ENCODE results near the gene FIG4. TPM values are rescaled to one million over a fixed set of nuclear protein-coding genes. Genes with fewer than 3 reads are reported as not detected.
A peak's percentile ranks its signal among the peaks of the same experiment; 100 is the strongest.
"Not testable (repeated sequence)": the region's sequence is repeated elsewhere in the genome, so short reads cannot be mapped to it uniquely, and the experiment has no call there.

FIG4 gene
- total and polyA plus RNA-seq, 2 donors (not counting 1 experiment from before 2014, with no cell fraction given), result 21.1 to 38.3 TPM

- no peaks in the 10 kb centered on the region for H3K27me3 ChIP-seq (ENCODE audit: control insufficient read depth, insufficient read depth, low read length)
- H3K9ac ChIP-seq (ENCODE audit: insufficient read depth, low read length), result no peak overlapping the region
- no peaks in the 10 kb centered on the region for H3K79me2 ChIP-seq (ENCODE audit: control insufficient read depth, insufficient read depth, low read length)
- TF ChIP-seq, protein P1, sequence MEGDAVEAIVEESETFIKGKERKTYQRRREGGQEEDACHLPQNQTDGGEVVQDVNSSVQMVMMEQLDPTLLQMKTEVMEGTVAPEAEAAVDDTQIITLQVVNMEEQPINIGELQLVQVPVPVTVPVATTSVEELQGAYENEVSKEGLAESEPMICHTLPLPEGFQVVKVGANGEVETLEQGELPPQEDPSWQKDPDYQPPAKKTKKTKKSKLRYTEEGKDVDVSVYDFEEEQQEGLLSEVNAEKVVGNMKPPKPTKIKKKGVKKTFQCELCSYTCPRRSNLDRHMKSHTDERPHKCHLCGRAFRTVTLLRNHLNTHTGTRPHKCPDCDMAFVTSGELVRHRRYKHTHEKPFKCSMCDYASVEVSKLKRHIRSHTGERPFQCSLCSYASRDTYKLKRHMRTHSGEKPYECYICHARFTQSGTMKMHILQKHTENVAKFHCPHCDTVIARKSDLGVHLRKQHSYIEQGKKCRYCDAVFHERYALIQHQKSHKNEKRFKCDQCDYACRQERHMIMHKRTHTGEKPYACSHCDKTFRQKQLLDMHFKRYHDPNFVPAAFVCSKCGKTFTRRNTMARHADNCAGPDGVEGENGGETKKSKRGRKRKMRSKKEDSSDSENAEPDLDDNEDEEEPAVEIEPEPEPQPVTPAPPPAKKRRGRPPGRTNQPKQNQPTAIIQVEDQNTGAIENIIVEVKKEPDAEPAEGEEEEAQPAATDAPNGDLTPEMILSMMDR (conservative IDR thresholded peaks at IDR 0.05 in 1 of 2, IDR thresholded peaks at IDR 0.05 in 1 of 2; ENCODE audit: low read depth in 1 of 2, low read length in 2 of 2), result peak; percentile 96 to 99
- TF ChIP-seq EZH2 (IDR thresholded peaks at IDR 0.05; ENCODE audit: low read length, missing control alignments), result no peak
- H4K20me1 ChIP-seq (ENCODE audit: control insufficient read depth, extremely low read depth, insufficient read depth, low read length), result no peaks in the 10 kb centered on the region
- no peaks in the 10 kb centered on the region for H3K4me1 ChIP-seq (ENCODE audit: control insufficient read depth, extremely low read depth, insufficient read depth, low read length)
- H3K27ac ChIP-seq (ENCODE audit: insufficient read depth, low read length), result no peak overlapping the region
- H3K4me2 ChIP-seq (ENCODE audit: extremely low read depth, insufficient read depth, low read length), result no peak overlapping the region
- peak; percentile 75 to 93 for DNase-seq (ENCODE audit: low read depth in 2 of 2)
- no peaks in the 10 kb centered on the region for H3K9me3 ChIP-seq (ENCODE audit: control insufficient read depth, insufficient read depth, low read depth, low read length)
- no peaks in the 10 kb centered on the region for H3K36me3 ChIP-seq (ENCODE audit: control insufficient read depth, insufficient read depth, low read length)
- no peak overlapping the region for H2AFZ ChIP-seq (ENCODE audit: low read length)
- no peak overlapping the region for H3K4me3 ChIP-seq (replicated peaks in 1 of 4; ENCODE audit: control extremely low read depth in 1 of 4, insufficient read depth in 1 of 4, low read depth in 3 of 4, low read length in 4 of 4)
These were observed 14.2 kb downstream of the FIG4 start for GRCh38 chr6:109705258-109705657.

GRCh38 chr6:109706513-109706912 lies 15.4 kb downstream of the FIG4 start:
- Histone ChIP-seq H3K9ac (ENCODE audit: insufficient read depth, low read length) (no peak overlapping the region), H3K27me3 (ENCODE audit: control insufficient read depth, insufficient read depth, low read length) (no peaks in the 10 kb centered on the region), H4K20me1 (ENCODE audit: control insufficient read depth, extremely low read depth, insufficient read depth, low read length) (no peaks in the 10 kb centered on the region), H2AFZ (ENCODE audit: low read length) (no peak overlapping the region), H3K27ac (ENCODE audit: insufficient read depth, low read length) (no peak overlapping the region), H3K4me2 (ENCODE audit: extremely low read depth, insufficient read depth, low read length) (no peak overlapping the region), H3K79me2 (ENCODE audit: control insufficient read depth, insufficient read depth, low read length) (no peaks in the 10 kb centered on the region), H3K4me1 (ENCODE audit: control insufficient read depth, extremely low read depth, insufficient read depth, low read length) (no peaks in the 10 kb centered on the region), H3K4me3 (replicated peaks in 1 of 4; ENCODE audit: control extremely low read depth in 1 of 4, insufficient read depth in 1 of 4, low read depth in 3 of 4, low read length in 4 of 4) (no peak overlapping the region), H3K36me3 (ENCODE audit: control insufficient read depth, insufficient read depth, low read length) (no peaks in the 10 kb centered on the region), H3K9me3 (ENCODE audit: control insufficient read depth, insufficient read depth, low read depth, low read length) (no peaks in the 10 kb centered on the region)
- TF ChIP-seq EZH2 (IDR thresholded peaks at IDR 0.05; ENCODE audit: low read length, missing control alignments), result no peak
- TF ChIP-seq, protein P1 (conservative IDR thresholded peaks at IDR 0.05 in 1 of 2, IDR thresholded peaks at IDR 0.05 in 1 of 2; ENCODE audit: low read depth in 1 of 2, low read length in 2 of 2), result no peak
- DNase-seq (ENCODE audit: low read depth in 2 of 2), result no peak

DNA sequence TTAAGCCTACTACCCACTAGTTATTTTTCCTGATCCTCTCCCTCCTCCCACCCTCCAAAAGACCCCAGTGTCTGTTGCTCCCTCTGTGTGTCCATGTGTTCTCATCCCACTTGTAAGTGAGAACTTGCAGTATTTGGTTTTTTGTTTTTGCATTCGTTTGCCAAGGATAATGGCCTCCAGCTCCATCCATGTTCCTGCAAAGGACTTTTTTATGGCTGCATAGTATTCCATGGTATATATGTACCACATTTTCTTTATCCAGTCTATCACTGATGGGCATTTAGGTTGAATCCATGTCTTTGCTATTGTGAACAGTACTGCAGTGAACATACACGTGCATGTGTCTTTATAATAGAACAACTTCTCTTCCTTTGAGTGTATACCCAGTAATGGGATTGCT lies 17.0 kb downstream of the FIG4 start:
- not testable (repeated sequence) for H4K20me1 ChIP-seq (ENCODE audit: control insufficient read depth, extremely low read depth, insufficient read depth, low read length); H3K4me3 ChIP-seq (replicated peaks in 1 of 4; ENCODE audit: control extremely low read depth in 1 of 4, insufficient read depth in 1 of 4, low read depth in 3 of 4, low read length in 4 of 4); H3K9ac ChIP-seq (ENCODE audit: insufficient read depth, low read length); H3K9me3 ChIP-seq (ENCODE audit: control insufficient read depth, insufficient read depth, low read depth, low read length); H3K36me3 ChIP-seq (ENCODE audit: control insufficient read depth, insufficient read depth, low read length); H3K4me2 ChIP-seq (ENCODE audit: extremely low read depth, insufficient read depth, low read length); H2AFZ ChIP-seq (ENCODE audit: low read length); H3K79me2 ChIP-seq (ENCODE audit: control insufficient read depth, insufficient read depth, low read length); DNase-seq (ENCODE audit: low read depth in 2 of 2); H3K27ac ChIP-seq (ENCODE audit: insufficient read depth, low read length); H3K4me1 ChIP-seq (ENCODE audit: control insufficient read depth, extremely low read depth, insufficient read depth, low read length); H3K27me3 ChIP-seq (ENCODE audit: control insufficient read depth, insufficient read depth, low read length)
